Gastrocnemius medialis (tissue), 4 donors: Measurements from ENCODE around the gene RGMB. TPM values are rescaled to one million over a fixed set of nuclear protein-coding genes. Genes with fewer than 3 reads are reported as not detected.
"Not testable (repeated sequence)": the region's sequence is repeated elsewhere in the genome, so short reads cannot be mapped to it uniquely, and the experiment has no call there.

Experiments used
- ATAC-seq, 2 donors: fragments of 150-250 bp; one replicate each; pipeline ENCODE4 v1.9.1; 2016
- DNase-seq, 2 donors: peaks; one replicate each; pipeline ENCODE4 v3.0.0-alpha.2; 2019
- H3K27ac ChIP-seq, 4 donors: fragments of 200-600 bp; sonication (generic); 1 replicate in 1 of 4; 2 replicates in 3 of 4; pipeline ENCODE4 v1.5.1; 2016 to 2018; ENCODE audit warnings: mild to moderate bottlenecking in 2 of 4, moderate library complexity in 1 of 4
- H3K27me3 ChIP-seq, 3 donors: fragments of 200-600 bp; sonication (generic) in 2 of 3; 1 replicate in 1 of 3; 2 replicates in 2 of 3; pipeline versions ENCODE4 v1.5.1 to v1.6.0; 2016 to 2019; ENCODE audit warnings: mild to moderate bottlenecking in 1 of 3, moderate library complexity in 1 of 3
- H3K36me3 ChIP-seq, 2 donors: fragments of 200-600 bp; sonication (generic) in 1 of 2; one replicate each; pipeline ENCODE4 v1.5.1; 2017 to 2018
- H3K4me1 ChIP-seq, 2 donors: fragments of 200-600 bp; sonication (generic) in 1 of 2; one replicate each; pipeline ENCODE4 v1.5.1; 2016 to 2017; ENCODE audit warnings: mild to moderate bottlenecking in 2 of 2
- H3K4me3 ChIP-seq, 4 donors: fragments of 200-600 bp; sonication (generic) in 3 of 4; 1 replicate in 1 of 4; 2 replicates in 3 of 4; pipeline ENCODE4 v1.5.1; 2016 to 2019; ENCODE audit warnings: mild to moderate bottlenecking in 2 of 4
- H3K9me3 ChIP-seq, 3 donors: fragments of 200-600 bp; sonication (generic) in 2 of 3; 1 replicate in 1 of 3; 2 replicates in 2 of 3; pipeline ENCODE4 v1.5.1; 2016 to 2019
- POLR2A ChIP-seq, 2 donors: fragments of 450-650 bp; IDR thresholded peaks; one replicate each; pipeline ENCODE4 v1.6.1; 2017; ENCODE audit warnings: antibody characterized with exemption in 2 of 2, mild to moderate bottlenecking in 2 of 2, moderate library complexity in 2 of 2
- in situ Hi-C, 4 donors: fragments of 200-750 bp; cut with MboI; loops; one replicate each; pipeline versions ENCODE4 v1.15.0 to v1.8.0; 2017; ENCODE audit warnings: low sequenced_read_pairs in 4 of 4
- intact Hi-C: fragments of 100-400 bp; cut with DNase I; formaldehyde crosslinking; loops from one replicate; pipeline ENCODE4 v1.15.1; 2023; ENCODE audit warnings: low total_unique reads
- total RNA-seq, 4 donors: library from RNA; depleted of rRNA; stranded (reverse); fragments of >200 nt; gene quantifications; one replicate each; pipeline versions ENCODE4 v1.1.0 to v1.2.3, GENCODE V29; 2016
- TF ChIP-seq, protein P1 (sequence below), 5 experiments: fragments of 450-650 bp in 3 of 5; fragments of 200-600 bp in 2 of 5; sonication (generic) in 2 of 5; IDR thresholded peaks in 4 of 5; conservative IDR thresholded peaks in 1 of 5; 1 replicate in 4 of 5; 2 replicates in 1 of 5; pipeline ENCODE4 v1.5.1; 2016 to 2019; ENCODE audit warnings: antibody characterized with exemption in 5 of 5, mild to moderate bottlenecking in 3 of 5, moderate library complexity in 3 of 5

Gene RGMB
- total RNA-seq, 4 donors from 2014 or later: 11.2 to 57.8 (median 25.9) TPM

DNA sequence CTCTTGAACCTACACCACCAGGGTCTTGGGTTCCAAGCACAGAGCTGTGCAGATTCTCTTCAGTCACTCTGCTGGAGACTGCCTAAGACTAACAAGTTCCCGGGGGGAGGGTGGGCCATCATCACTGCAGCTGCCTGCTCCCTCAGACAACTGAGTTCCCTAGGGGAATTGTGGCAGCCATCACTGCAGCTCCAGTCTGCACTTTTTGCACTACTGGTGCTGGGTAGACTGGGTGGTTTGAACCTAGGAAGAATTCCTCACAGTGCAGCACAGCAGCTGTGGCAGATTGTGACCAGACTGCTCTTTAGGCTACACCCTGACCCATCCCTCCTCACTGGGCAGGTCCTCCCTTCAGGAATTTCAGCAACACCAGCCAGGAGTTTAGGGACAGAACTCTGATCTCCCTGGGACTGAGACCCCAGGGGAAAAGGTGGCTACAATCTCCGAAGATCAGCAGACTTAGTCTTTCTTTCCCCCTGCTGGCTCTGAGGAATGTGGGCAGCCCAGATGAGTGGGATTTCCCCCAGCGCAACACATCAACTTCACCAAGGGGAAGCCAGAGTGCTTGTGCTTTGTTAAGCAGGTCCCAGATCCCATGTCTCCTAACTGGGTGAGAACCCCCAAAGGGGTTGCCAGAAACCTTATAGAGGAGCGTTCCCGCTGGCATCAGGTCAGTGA is 30.9 kb upstream of the RGMB start:
- Histone ChIP-seq H3K36me3 (no peaks in the 10 kb centered on the region), H3K9me3 (no peaks in the 10 kb centered on the region), H3K4me1 (no peaks in the 10 kb centered on the region), H3K27ac (no peak overlapping the region), H3K4me3 (no peak overlapping the region), H3K27me3 (no peaks in the 10 kb centered on the region)
- ATAC-seq: no peak
- intact Hi-C loops: no loop called here
- DNase-seq: no peak
- TF ChIP-seq POLR2A (IDR thresholded peaks at IDR 0.05): no peak
- TF ChIP-seq, protein P1, sequence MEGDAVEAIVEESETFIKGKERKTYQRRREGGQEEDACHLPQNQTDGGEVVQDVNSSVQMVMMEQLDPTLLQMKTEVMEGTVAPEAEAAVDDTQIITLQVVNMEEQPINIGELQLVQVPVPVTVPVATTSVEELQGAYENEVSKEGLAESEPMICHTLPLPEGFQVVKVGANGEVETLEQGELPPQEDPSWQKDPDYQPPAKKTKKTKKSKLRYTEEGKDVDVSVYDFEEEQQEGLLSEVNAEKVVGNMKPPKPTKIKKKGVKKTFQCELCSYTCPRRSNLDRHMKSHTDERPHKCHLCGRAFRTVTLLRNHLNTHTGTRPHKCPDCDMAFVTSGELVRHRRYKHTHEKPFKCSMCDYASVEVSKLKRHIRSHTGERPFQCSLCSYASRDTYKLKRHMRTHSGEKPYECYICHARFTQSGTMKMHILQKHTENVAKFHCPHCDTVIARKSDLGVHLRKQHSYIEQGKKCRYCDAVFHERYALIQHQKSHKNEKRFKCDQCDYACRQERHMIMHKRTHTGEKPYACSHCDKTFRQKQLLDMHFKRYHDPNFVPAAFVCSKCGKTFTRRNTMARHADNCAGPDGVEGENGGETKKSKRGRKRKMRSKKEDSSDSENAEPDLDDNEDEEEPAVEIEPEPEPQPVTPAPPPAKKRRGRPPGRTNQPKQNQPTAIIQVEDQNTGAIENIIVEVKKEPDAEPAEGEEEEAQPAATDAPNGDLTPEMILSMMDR (IDR thresholded peaks at IDR 0.05 in 4 of 5, conservative IDR thresholded peaks at IDR 0.05 in 1 of 5): no peak
- in situ Hi-C loops: no loop called here

GRCh38 chr5:98748259-98748658 is 25.2 kb upstream of the RGMB start:
- H3K27me3 ChIP-seq, ATAC-seq, H3K4me3 ChIP-seq, DNase-seq, H3K9me3 ChIP-seq, H3K27ac ChIP-seq, intact Hi-C loops, H3K4me1 ChIP-seq, H3K36me3 ChIP-seq, in situ Hi-C loops: not testable (repeated sequence)

DNA sequence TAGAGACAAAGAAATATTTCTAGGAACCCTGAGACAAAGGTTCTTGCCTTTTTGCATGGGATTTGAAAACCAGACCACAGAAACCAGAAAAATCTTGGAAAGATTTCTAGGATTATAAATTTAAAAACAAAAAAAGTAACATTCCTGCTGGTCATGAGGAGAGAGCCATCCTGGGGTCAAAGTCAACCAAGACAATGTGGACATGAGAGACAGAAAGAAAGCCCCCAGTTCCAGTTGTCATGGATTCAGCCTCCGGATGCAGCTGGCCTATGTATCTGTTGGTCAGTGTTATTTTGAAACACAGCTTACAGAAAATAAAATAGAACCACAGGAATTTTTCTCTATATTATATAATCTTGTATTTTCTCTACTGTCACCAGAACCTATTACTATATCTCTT is 24.4 kb upstream of the RGMB start:
- Histone ChIP-seq H3K36me3 (no peaks in the 10 kb centered on the region), H3K9me3 (no peaks in the 10 kb centered on the region), H3K4me3 (no peak overlapping the region), H3K4me1 (no peaks in the 10 kb centered on the region), H3K27ac (no peak overlapping the region), H3K27me3 (no peaks in the 10 kb centered on the region)
- no peak for TF ChIP-seq POLR2A (IDR thresholded peaks at IDR 0.05)
- TF ChIP-seq, protein P1 (IDR thresholded peaks at IDR 0.05 in 4 of 5, conservative IDR thresholded peaks at IDR 0.05 in 1 of 5): no peak
- intact Hi-C loops (no loop called here), in situ Hi-C loops (no loop called here)
- ATAC-seq (no peak), DNase-seq (no peak)

DNA sequence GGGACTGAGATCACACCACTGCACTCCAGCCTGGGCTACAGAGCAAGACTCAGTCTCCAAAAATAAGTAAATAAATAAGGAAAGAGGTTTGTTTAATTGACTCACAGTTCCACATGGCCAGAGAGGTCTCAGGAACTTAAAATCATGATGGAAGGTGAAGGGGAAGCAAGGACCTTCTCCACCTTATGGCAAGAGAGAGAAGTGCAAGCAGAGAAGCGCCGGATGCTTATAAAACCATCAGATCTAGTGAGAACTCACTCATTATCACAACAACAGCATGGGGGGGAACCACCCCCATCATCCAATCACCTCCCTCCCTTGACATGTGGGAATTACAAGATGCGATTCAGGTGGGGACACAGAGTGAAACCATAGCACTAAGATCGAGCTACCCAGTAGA is 22.8 kb upstream of the RGMB start:
- Histone ChIP-seq H3K4me3 (no peak overlapping the region), H3K4me1 (no peaks in the 10 kb centered on the region), H3K36me3 (no peaks in the 10 kb centered on the region), H3K9me3 (no peaks in the 10 kb centered on the region), H3K27me3 (no peaks in the 10 kb centered on the region), H3K27ac (no peak overlapping the region)
- no peak for TF ChIP-seq POLR2A (IDR thresholded peaks at IDR 0.05)
- TF ChIP-seq, protein P1 (IDR thresholded peaks at IDR 0.05 in 4 of 5, conservative IDR thresholded peaks at IDR 0.05 in 1 of 5): no peak
- intact Hi-C loops: no loop called here
- in situ Hi-C loops: loop anchor here in 1 of 4 donors (25.0 kb wide), 1 partner anchor 1563 kb away; the partner anchor contains the start of gene RIOK2
- DNase-seq (no peak), ATAC-seq (no peak)

GRCh38 chr5:98752331-98752730 is 21.1 kb upstream of the RGMB start:
- H3K4me3 ChIP-seq, ATAC-seq, DNase-seq, H3K27ac ChIP-seq, H3K9me3 ChIP-seq, H3K27me3 ChIP-seq, intact Hi-C loops, H3K4me1 ChIP-seq, H3K36me3 ChIP-seq: not testable (repeated sequence)
- in situ Hi-C loops: loop anchor here in 1 of 4 donors (25.0 kb wide), 1 partner anchor 1565 kb away; the partner anchor contains the start of gene RIOK2

- H3K4me3 ChIP-seq, H3K27ac ChIP-seq, H3K36me3 ChIP-seq, H3K27me3 ChIP-seq, H3K9me3 ChIP-seq, DNase-seq, intact Hi-C loops, H3K4me1 ChIP-seq, ATAC-seq: not testable (repeated sequence)
- in situ Hi-C loops: loop anchor here in 1 of 4 donors (25.0 kb wide), 1 partner anchor 1566 kb away; the partner anchor contains the start of gene RIOK2
These were observed 20.7 kb upstream of the RGMB start for GRCh38 chr5:98752801-98753200.
